H9 (cell line): Measurements from ENCODE around the gene SELENOM. TPM values are rescaled to one million over a fixed set of nuclear protein-coding genes. Genes with fewer than 3 reads are reported as not detected.
A peak's percentile ranks its signal among the peaks of the same experiment; 100 is the strongest.

ENCODE experiments used
- DNase-seq: peaks from one replicate; pipeline ENCODE4 v3.0.0-alpha.2; 2017
- H2AFZ ChIP-seq: one replicate; pipeline ENCODE4 v1.6.1; 2013; ENCODE audit warnings: mild to moderate bottlenecking, low read length, control low read depth, moderate library complexity
- H2AK5ac ChIP-seq: 2 replicates; pipeline ENCODE4 v1.6.1; 2013; ENCODE audit warnings: low read length, control low read depth, mixed read lengths; ENCODE audit not compliant: insufficient read length
- H2BK120ac ChIP-seq: one replicate; pipeline ENCODE4 v1.6.1; 2013; ENCODE audit warnings: low read depth, mild to moderate bottlenecking, low read length, control low read depth, inconsistent platforms; ENCODE audit not compliant: poor library complexity, severe bottlenecking
- H2BK12ac ChIP-seq: 2 replicates; pipeline ENCODE4 v1.6.1; 2013; ENCODE audit warnings: low read length, control low read depth, mixed read lengths, low read depth; ENCODE audit not compliant: insufficient read length
- H2BK15ac ChIP-seq: 2 replicates; pipeline ENCODE4 v1.6.1; 2013; ENCODE audit warnings: low read depth, low read length, control low read depth
- H2BK20ac ChIP-seq: one replicate; pipeline ENCODE4 v1.6.1; 2013; ENCODE audit warnings: low read depth, mild to moderate bottlenecking, low read length, control low read depth, inconsistent platforms; ENCODE audit not compliant: poor library complexity, severe bottlenecking
- H2BK5ac ChIP-seq: 2 replicates; pipeline ENCODE4 v1.6.1; 2013; ENCODE audit warnings: low read length, control low read depth, mixed read lengths; ENCODE audit not compliant: insufficient read length
- H3K14ac ChIP-seq: 2 replicates; pipeline ENCODE4 v1.6.1; 2013; ENCODE audit warnings: low read length, control low read depth; ENCODE audit not compliant: insufficient read depth
- H3K18ac ChIP-seq: 2 replicates; pipeline ENCODE4 v1.6.1; 2013; ENCODE audit warnings: low read depth, mild to moderate bottlenecking, mixed read lengths, low read length, control low read depth; ENCODE audit not compliant: insufficient read length
- H3K23ac ChIP-seq: 2 replicates; pipeline ENCODE4 v1.6.1; 2013; ENCODE audit warnings: low read length, control low read depth, mixed read lengths, low read depth; ENCODE audit not compliant: insufficient read length
- H3K23me2 ChIP-seq: 2 replicates; pipeline ENCODE4 v1.6.1; 2013; ENCODE audit warnings: low read depth, mild to moderate bottlenecking, mixed read lengths, low read length, control low read depth; ENCODE audit not compliant: insufficient read length, poor library complexity, severe bottlenecking
- H3K27ac ChIP-seq: 2 replicates; pipeline ENCODE4 v1.5.1; 2013; ENCODE audit warnings: low read length, control low read depth, mixed read lengths, low read depth; ENCODE audit not compliant: insufficient read length
- H3K27me3 ChIP-seq: 2 replicates; pipeline ENCODE4 v1.6.1; 2013; ENCODE audit warnings: low read length, control low read depth, inconsistent platforms; ENCODE audit not compliant: insufficient read depth
- H3K4ac ChIP-seq: 2 replicates; pipeline ENCODE4 v1.6.1; 2013; ENCODE audit warnings: low read depth, mild to moderate bottlenecking, control low read depth, inconsistent platforms, low read length, moderate library complexity
- H3K4me1 ChIP-seq: 2 replicates; pipeline ENCODE4 v1.6.1; 2013; ENCODE audit warnings: low read length, control low read depth, inconsistent platforms; ENCODE audit not compliant: insufficient read depth
- H3K4me2 ChIP-seq: 2 replicates; pipeline ENCODE4 v1.6.1; 2013; ENCODE audit warnings: low read length, control low read depth, mixed read lengths; ENCODE audit not compliant: insufficient read length, insufficient read depth
- H3K56ac ChIP-seq: 2 replicates; pipeline ENCODE4 v1.6.1; 2013; ENCODE audit warnings: low read depth, mild to moderate bottlenecking, mixed read lengths, low read length, control low read depth; ENCODE audit not compliant: insufficient read length
- H3K79me1 ChIP-seq: 2 replicates; pipeline ENCODE4 v1.6.1; 2013; ENCODE audit warnings: low read depth, mild to moderate bottlenecking, moderate library complexity, low read length, control low read depth, inconsistent platforms; ENCODE audit not compliant: insufficient read depth, poor library complexity, severe bottlenecking
- H3K79me2 ChIP-seq: 2 replicates; pipeline ENCODE4 v1.6.1; 2013; ENCODE audit warnings: low read length, control low read depth, inconsistent platforms; ENCODE audit not compliant: insufficient read depth
- H3K9ac ChIP-seq: 2 replicates; pipeline ENCODE4 v1.6.1; 2013; ENCODE audit warnings: low read length, control low read depth, mixed read lengths; ENCODE audit not compliant: insufficient read length; ENCODE audit errors: extremely low read depth
- H3K9me3 ChIP-seq: one replicate; pipeline ENCODE4 v1.6.1; 2013; ENCODE audit warnings: low read depth, low read length, inconsistent platforms; ENCODE audit not compliant: control insufficient read depth
- H3T11ph ChIP-seq: one replicate; pipeline ENCODE4 v1.6.1; 2013; ENCODE audit warnings: mild to moderate bottlenecking, low read length, control low read depth, inconsistent platforms
- H4K20me1 ChIP-seq: one replicate; pipeline ENCODE4 v1.6.1; 2013; ENCODE audit not compliant: control insufficient read depth, insufficient read length, insufficient read depth
- H4K5ac ChIP-seq: 2 replicates; pipeline ENCODE4 v1.6.1; 2013; ENCODE audit warnings: low read depth, mild to moderate bottlenecking, mixed read lengths, low read length, control low read depth; ENCODE audit not compliant: insufficient read length
- H4K8ac ChIP-seq: replicated peaks from 2 replicates; pipeline ENCODE4 v1.6.1; 2013; ENCODE audit warnings: low read length, control low read depth, mixed read lengths, low read depth; ENCODE audit not compliant: insufficient read length
- H4K91ac ChIP-seq: 2 replicates; pipeline ENCODE4 v1.6.1; 2013; ENCODE audit warnings: low read depth, mild to moderate bottlenecking, moderate library complexity, mixed read lengths, low read length, control low read depth; ENCODE audit not compliant: insufficient read length
- H3K27ac Mint-ChIP-seq, 3 experiments: 2 replicates in 2 of 3; 3 replicates in 1 of 3; pipeline ENCODE4 v1.8.0; 2020 to 2021; ENCODE audit warnings: mixed read lengths in 3 of 3, mild to moderate bottlenecking in 1 of 3, moderate library complexity in 1 of 3
- H3K27me3 Mint-ChIP-seq: 2 replicates; pipeline ENCODE4 v1.8.0; 2021; ENCODE audit warnings: low read depth, mild to moderate bottlenecking, moderate library complexity, mixed read lengths
- H3K36me3 Mint-ChIP-seq, 3 experiments: 2 replicates in 2 of 3; 3 replicates in 1 of 3; pipeline ENCODE4 v1.8.0; 2020 to 2021; ENCODE audit warnings: low read depth in 3 of 3, mixed read lengths in 3 of 3; ENCODE audit not compliant: insufficient read depth in 1 of 3
- H3K4me1 Mint-ChIP-seq, 2 experiments: 2 replicates each; pipeline ENCODE4 v1.8.0; 2020; ENCODE audit warnings: mixed read lengths in 2 of 2
- H3K4me3 Mint-ChIP-seq, 2 experiments: 2 replicates in 1 of 2; 3 replicates in 1 of 2; pipeline ENCODE4 v1.8.0; 2020 to 2021; ENCODE audit warnings: mild to moderate bottlenecking in 2 of 2, mixed read lengths in 2 of 2, moderate library complexity in 1 of 2
- H3K9me3 Mint-ChIP-seq, 2 experiments: 2 replicates in 1 of 2; 3 replicates in 1 of 2; pipeline ENCODE4 v1.8.0; 2020; ENCODE audit warnings: mild to moderate bottlenecking in 2 of 2, mixed read lengths in 2 of 2, moderate library complexity in 1 of 2
- CTCF ChIP-seq: fragments of 200-600 bp; sonication (generic); conservative IDR thresholded peaks from 3 replicates; pipeline ENCODE4 v1.8.0; 2021; ENCODE audit warnings: antibody characterized with exemption, mild to moderate bottlenecking
- WGBS: extraction: QIAGEN DNeasy Blood & Tissue Kit; methylation state at CpG from one replicate; pipeline ENCODE4 v1.1.7; 2013; ENCODE audit warnings: missing lambda C conversion rate, low lambda C conversion rate, mixed read lengths; ENCODE audit not compliant: insufficient read length; ENCODE audit errors: extremely low coverage; 5-methylcytosine and 5-hydroxymethylcytosine counted together
- total RNA-seq: library from RNA; stranded (reverse); gene quantifications from 2 replicates; pipeline ENCODE4 v1.2.1, GENCODE V29; 2021

The SELENOM gene
- total RNA-seq, 1 experiment from 2014 or later: 18.6 TPM

DNA sequence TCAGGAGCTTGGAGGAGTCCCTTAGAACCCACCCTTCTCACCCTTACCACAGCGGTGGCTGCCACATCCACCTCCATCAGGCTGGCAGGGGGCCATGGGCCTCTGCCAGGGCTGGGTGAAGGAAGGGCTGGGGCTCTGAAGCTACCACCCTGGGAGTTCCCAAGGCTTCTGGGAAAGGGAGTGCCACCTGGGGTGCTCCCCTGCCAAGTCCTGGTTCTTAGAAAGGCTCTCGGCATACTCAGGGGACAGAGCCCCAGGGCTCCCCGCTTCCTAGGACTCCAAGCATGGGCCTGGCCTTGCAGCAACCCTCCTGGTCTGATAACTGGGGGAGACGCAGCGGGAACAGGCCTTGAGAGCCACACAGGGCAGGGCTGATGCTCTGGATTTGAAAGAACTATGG lies 33.4 kb upstream of the SELENOM start:
- Mint-ChIP-seq H3K27me3 (peaks cover 12% of the 10 kb centered on the region), H3K4me3 (no peak overlapping the region; a peak in 1 of 5 replicates), H3K4me1 (peaks cover 15 to 20% of the 10 kb centered on the region in 2 experiments), H3K36me3 (peaks cover 10 to 19% (median 12%) of the 10 kb centered on the region in 3 experiments; a peak in 6 of 7 replicates), H3K27ac (peak overlapping the region in 2 of 3 experiments; percentile 53 to 91; a peak in 3 of 7 replicates), H3K9me3 (peaks cover 8 to 11% of the 10 kb centered on the region in 2 experiments)
- Histone ChIP-seq H4K20me1 (no peaks in the 10 kb centered on the region), H3K14ac (no peak overlapping the region; the same call in 1 of the 2 replicates), H3K4me2 (no peak overlapping the region), H2AFZ (no peak overlapping the region), H3K4me1 (peaks cover 7% of the 10 kb centered on the region; the same call in 1 of the 2 replicates), H3K56ac (no peak overlapping the region), H2BK5ac (no peak overlapping the region), H2BK120ac (no peak overlapping the region), H2BK15ac (no peak overlapping the region), H2BK12ac (peak overlapping the region; percentile 47), H2BK20ac (no peak overlapping the region), H2AK5ac (peak overlapping the region; percentile 34), H3K18ac (peak overlapping the region; percentile 51), H3K9ac (no peak overlapping the region), H3K23ac (no peak overlapping the region), H3K9me3 (no peaks in the 10 kb centered on the region), H3T11ph (no peak overlapping the region), H3K23me2 (peaks cover 11% of the 10 kb centered on the region), H3K27ac (no peak overlapping the region), H3K4ac (peak overlapping the region; percentile 3; the same call in 1 of the 2 replicates), H4K5ac (no peak overlapping the region), H3K27me3 (no peaks in the 10 kb centered on the region), H3K79me1 (peaks cover 9% of the 10 kb centered on the region), H4K8ac (no peak overlapping the region), H3K79me2 (peaks cover 10% of the 10 kb centered on the region; the same call in 1 of the 2 replicates), H4K91ac (peak overlapping the region; percentile 37)
- no peak for TF ChIP-seq CTCF
- WGBS: no CpG with 5 or more reads among the region's 5 CpGs
- DNase-seq: no peak
